Left lobe of liver (tissue), 2 donors: Measurements from ENCODE around the gene FBXW5. TPM values are rescaled to one million over a fixed set of nuclear protein-coding genes. Genes with fewer than 3 reads are reported as not detected.

Experiments used
- ATAC-seq: fragments of 200-7000 bp; cut with Tn5 transposase; one replicate; pipeline ENCODE4 v1.9.1; 2020; ENCODE audit warnings: mild to moderate bottlenecking, moderate library complexity
- DNase-seq: peaks from one replicate; pipeline ENCODE4 v3.0.0-alpha.2; 2020; ENCODE audit warnings: low spot score
- total RNA-seq: library from RNA; stranded (reverse); gene quantifications from one replicate; pipeline ENCODE4 v1.2.1, GENCODE V29; 2021
- donor health status: DM: no; HTN: no; CAD: no; lungs with moderate emphysema.
- donor health status: DM: no; HTN: yes; CAD: no.

FBXW5 gene
- total RNA-seq, 1 donor from 2014 or later, result 112 TPM

DNA sequence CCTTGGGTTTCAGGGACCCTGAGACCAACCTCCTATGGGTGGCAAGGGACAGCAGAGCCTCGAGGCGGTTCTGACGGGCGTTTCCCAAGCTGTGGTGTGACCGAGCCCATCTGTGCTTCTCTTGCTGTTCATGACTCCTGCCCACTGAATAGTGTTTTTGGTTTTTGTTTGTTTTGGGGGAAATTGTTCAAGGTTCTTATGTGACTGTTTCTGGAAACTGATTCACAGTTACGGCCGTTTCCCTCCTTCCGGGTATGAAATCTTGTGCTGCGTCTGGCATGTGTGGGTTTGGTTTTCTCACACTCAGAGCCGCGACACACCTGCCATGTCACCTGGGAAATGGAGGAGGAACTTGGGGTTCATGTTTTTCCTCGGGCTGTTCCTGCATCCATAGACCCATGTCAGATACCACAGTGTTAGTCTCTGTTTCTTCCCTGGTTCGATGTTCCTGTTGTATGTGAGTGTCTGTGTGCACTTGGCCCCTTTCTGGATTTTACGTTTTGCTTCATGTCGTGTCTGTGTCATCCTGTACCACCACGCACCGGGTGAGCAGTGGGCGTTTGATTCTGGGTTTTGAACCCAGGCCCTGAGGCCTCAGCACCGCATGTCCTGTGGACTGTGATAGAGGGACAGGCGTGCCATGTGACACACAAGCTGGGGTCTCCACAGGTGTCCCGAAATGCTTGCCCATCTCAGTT, 28.8 kb downstream of the FBXW5 start:
- ATAC-seq (no peak), DNase-seq (no peak)

DNA sequence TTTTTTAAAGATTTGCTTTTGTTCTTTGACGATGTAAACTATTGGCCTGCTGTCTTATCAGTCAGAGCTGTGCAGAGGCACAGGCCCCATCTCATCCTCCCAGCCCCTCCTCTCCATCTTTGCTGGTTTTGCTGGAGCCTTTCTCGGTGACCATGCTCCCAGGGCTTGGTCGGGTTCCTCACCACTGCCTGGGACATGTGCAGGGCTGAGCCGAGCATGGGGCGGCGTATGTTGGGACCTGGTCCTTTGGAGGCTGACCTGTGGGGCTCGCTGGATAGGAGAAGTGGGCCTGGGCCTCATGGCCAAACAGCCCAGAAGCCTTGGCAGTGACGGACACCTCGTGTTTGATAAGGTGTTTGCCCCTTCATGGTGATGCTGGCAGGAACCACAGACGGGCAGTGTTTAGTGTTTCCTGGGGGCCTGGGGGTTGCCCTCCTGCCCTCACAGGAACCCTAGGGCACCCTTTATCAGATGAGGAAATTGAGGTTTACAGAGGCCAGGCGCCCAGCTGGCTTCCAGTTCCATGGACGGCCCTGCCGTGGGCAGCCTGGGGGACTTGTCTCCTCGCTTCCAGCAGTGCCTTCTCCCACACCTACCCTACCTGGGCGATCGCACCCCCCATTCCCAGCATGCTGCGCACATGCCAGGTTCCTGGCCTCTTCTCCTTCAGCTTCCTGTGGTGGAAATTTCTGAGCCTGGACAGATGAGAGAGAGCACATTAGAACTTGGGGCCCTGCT, 30.7 kb downstream of the FBXW5 start:
- no peak for DNase-seq
- no peak for ATAC-seq

GRCh38 chr9:136910901-136911245, 33.7 kb downstream of the FBXW5 start:
- no peak for DNase-seq
- peak; percentile 27 for ATAC-seq

GRCh38 chr9:136910197-136910900, 34.2 kb downstream of the FBXW5 start:
- ATAC-seq (no peak), DNase-seq (no peak)

DNA sequence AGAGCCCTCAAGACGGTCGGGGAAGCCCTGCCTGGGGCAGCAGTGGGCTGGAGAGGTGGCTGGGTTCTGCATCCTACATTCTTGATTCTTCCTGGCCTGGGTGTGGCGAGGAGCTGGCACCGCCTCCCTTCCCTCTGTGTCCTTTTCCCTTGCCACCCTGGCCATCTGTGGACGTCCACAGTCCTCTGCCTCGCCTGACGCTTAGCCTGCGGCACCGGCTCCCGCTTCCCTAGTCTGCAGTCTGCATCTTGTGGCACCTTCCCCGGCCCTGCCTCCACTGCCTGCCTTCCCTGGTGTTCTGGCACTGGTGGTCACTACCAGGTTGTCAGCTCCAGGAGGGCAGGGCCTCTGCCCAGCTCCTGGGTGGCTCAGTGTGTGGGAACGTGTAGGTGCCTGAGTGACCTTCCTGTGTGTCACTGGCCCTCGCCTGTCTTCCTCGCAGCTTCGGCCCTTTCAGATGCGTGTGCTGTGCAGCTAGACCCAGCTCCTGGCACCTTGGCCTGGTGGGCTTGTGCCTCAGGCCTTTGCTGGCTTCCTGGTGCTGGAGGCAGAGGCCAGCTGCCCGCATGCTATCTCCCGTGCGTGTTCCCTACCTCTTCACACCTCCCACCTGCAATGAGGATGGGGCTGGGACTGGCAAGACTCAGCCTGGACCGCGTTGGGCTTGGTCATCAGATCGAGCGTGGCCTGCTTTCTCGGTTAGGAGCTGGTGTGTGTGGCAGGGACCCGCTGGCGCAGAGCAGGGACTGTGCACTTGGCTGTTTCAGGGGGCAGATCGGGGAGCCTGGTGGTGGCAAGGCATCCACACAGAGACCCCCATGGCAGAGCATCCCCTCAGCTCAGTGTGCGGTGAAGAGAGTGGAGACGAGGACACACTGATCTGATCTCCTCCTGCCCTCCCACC, 37.3 kb downstream of the FBXW5 start:
- ATAC-seq (no peak), DNase-seq (no peak)

GRCh38 chr9:136906266-136906665, 38.3 kb downstream of the FBXW5 start:
- DNase-seq (no peak), ATAC-seq (no peak)

DNA sequence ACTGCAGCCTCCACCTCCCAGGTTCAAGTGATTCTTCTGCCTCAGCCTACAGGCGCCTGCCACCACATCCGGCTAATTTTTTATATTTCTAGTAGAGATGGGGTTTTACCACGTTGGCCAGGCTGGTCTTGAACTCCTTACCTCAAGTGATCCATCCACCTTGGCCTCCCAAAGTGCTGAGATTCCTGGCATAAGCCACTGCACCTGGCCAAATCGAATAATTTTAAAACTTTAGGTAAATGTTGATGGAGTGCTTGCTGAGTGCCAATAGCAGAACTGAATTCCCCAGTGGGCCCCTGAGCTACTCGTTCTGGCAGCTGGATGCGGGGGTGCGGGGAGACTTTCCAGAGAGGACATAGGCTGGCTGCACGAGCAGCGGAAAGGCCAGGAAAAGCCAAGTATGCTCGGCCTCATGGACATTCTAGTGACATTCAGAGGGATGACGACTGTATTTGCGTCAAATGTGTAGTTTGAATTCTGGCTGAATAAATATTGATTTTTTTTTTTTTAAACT, 41.4 kb downstream of the FBXW5 start:
- ATAC-seq, result peak; percentile 36

GRCh38 chr9:136902259-136902821, 42.2 kb downstream of the FBXW5 start:
- peak; percentile 89 for ATAC-seq
- DNase-seq, result peak; percentile 87

More for the DNA sequence above, 41.4 kb downstream of the FBXW5 start:
- no peak for DNase-seq

GRCh38 chr9:136901516-136902258, 42.9 kb downstream of the FBXW5 start:
- ATAC-seq, result peak; percentile 54

DNA sequence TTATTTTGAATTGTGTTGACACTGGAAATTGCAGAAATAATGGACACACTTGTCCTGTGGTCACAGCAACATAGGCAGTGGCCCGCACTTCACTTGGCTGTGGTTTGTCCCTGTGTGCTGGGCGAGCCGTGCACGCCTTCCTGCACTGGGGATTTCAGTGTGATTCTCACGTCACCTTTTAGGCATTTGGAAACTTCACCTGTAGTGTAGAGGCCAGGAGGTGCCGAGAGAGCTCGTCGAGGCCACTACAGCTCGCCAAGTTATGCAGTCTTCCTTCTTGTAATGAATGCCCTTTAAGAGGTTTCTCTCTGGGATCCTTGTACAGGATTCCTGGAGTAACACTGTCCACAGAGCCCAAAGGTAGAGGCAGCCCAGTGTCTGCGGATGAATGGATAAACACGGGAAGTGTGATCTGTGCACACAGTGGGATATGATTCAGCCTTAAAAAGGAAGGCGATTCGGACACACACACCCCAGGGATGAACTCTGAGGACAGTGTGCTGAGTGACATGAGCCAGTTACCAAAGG, 43.5 kb downstream of the FBXW5 start:
- DNase-seq, result no peak
- ATAC-seq, result no peak

More at GRCh38 chr9:136901516-136902258, 42.9 kb downstream of the FBXW5 start:
- no peak for DNase-seq

DNA sequence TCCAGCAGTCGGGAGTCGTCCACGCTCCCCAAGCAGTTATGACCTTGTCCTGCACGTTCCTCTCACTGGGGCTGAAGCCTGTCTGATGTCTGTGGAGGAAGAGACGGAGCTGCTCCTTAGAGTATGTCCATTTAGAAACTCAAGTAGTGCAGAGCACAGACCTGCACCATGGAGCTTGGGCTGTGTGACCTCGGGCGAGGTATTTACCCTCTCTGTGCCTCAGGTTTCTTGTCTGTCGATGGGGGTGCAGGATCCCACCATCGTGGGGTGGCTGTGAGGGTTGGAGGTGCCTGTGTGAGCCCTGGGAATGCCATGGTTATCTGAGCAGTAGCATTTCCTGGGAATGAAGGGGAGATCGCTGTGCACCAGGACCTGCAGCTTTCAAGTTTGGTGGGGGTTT, 44.0 kb downstream of the FBXW5 start:
- DNase-seq (no peak), ATAC-seq (no peak)

DNA sequence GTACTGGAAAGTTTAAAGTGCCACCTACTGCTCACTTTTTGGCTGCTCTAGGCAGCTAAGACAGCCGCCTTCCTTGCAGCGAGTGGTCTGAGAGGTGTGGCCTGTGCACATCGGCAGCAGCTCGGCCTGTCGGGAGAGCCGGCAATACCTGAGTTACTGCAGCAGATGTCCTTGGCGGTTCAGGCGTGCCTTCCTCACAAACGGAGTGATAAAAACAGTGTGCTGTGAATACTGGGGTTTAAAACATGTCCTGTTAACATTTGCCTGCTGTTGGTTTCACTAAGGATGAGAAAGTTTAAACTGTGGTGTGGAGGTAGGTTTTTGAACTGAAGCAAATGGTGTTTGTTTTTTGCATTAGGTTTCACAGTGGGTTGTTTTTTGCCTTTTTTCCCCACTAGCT, 45.3 kb downstream of the FBXW5 start:
- ATAC-seq, result no peak
- DNase-seq, result no peak

- DNase-seq, result no peak
- ATAC-seq, result no peak
These were observed 45.9 kb downstream of the FBXW5 start for GRCh38 chr9:136898483-136899100.

GRCh38 chr9:136896027-136896426, 48.5 kb downstream of the FBXW5 start:
- DNase-seq (no peak), ATAC-seq (no peak)

- no peak for ATAC-seq
- no peak for DNase-seq
These were observed 53.9 kb downstream of the FBXW5 start for GRCh38 chr9:136890661-136891060.
